PC-3 (cell line): ENCODE data around the gene PPIL4. TPM values are rescaled to one million over a fixed set of nuclear protein-coding genes. Genes with fewer than 3 reads are reported as not detected.

Experiments
- ATAC-seq: fragments of 200-7000 bp; cut with Tn5 transposase; 2 replicates; pipeline ENCODE4 v1.9.1; 2020; ENCODE audit warnings: mild to moderate bottlenecking, moderate library complexity
- BruUV-seq: library from RNA; stranded (reverse); fragments of 400-500 nt; replicated peaks from 2 replicates; lab custom pipeline; 2021; lab: Mats Ljungman, UMichigan
- CTCF ChIA-PET: fragments of 300-600 bp; sonication (Branson Sonifier 250); formaldehyde crosslinking; loops from one replicate; lab custom pipeline; 2022; ENCODE audit warnings: antibody characterized with exemption; lab: Charles Lee
- POLR2A ChIA-PET: fragments of 300-600 bp; sonication (Branson Sonifier 250); formaldehyde crosslinking; loops from one replicate; lab custom pipeline; 2022; ENCODE audit warnings: antibody characterized with exemption; ENCODE audit not compliant: unreplicated experiment; lab: Charles Lee
- DNase-seq: peaks from one replicate; pipeline ENCODE4 v3.0.0-alpha.2; 2015
- H2AFZ ChIP-seq: fragments of 300-600 bp; sonication (generic); 2 replicates; pipeline ENCODE4 v1.6.0; 2016; ENCODE audit warnings: antibody characterized with exemption, low read length
- H3F3A ChIP-seq: fragments of 300-600 bp; sonication (generic); one replicate; pipeline ENCODE4 v1.6.0; 2017; ENCODE audit warnings: antibody characterized with exemption, low read length, control low read depth, mild to moderate bottlenecking; ENCODE audit not compliant: unreplicated experiment
- H3K27ac ChIP-seq: fragments of 300-600 bp; sonication (generic); 2 replicates; pipeline ENCODE4 v1.5.1; 2016; ENCODE audit warnings: mild to moderate bottlenecking, low read length
- H3K27me3 ChIP-seq: fragments of 300-600 bp; sonication (generic); 2 replicates; pipeline ENCODE4 v1.6.1; 2016; ENCODE audit warnings: low read length, mixed read lengths
- H3K36me3 ChIP-seq: fragments of 300-600 bp; sonication (generic); 2 replicates; pipeline ENCODE4 v1.6.1; 2016; ENCODE audit warnings: low read depth, mixed run types, low read length, mixed read lengths
- H3K4me1 ChIP-seq: fragments of 300-600 bp; sonication (generic); 2 replicates; pipeline ENCODE4 v1.5.1; 2016; ENCODE audit warnings: low read length; ENCODE audit not compliant: insufficient read depth
- H3K4me2 ChIP-seq: fragments of 300-600 bp; sonication (generic); 2 replicates; pipeline ENCODE4 v1.6.0; 2016; ENCODE audit warnings: low read length
- H3K4me3 ChIP-seq: fragments of 300-600 bp; sonication (generic); 2 replicates; pipeline ENCODE4 v1.5.1; 2016; ENCODE audit warnings: mild to moderate bottlenecking, low read length, mixed read lengths
- H3K79me2 ChIP-seq: fragments of 300-600 bp; sonication (generic); 2 replicates; pipeline ENCODE4 v1.6.1; 2017; ENCODE audit warnings: low read length, mixed read lengths
- H3K9ac ChIP-seq: fragments of 300-600 bp; sonication (generic); 2 replicates; pipeline ENCODE4 v1.6.0; 2016; ENCODE audit warnings: mild to moderate bottlenecking, low read length
- H3K9me2 ChIP-seq: fragments of 300-600 bp; sonication (generic); replicated peaks from 2 replicates; pipeline ENCODE4 v1.6.1; 2016; ENCODE audit warnings: mixed run types, low read length, mixed read lengths
- H3K9me3 ChIP-seq: fragments of 300-600 bp; sonication (generic); 2 replicates; pipeline ENCODE4 v1.6.1; 2016; ENCODE audit warnings: low read length, mixed read lengths
- H4K20me1 ChIP-seq: fragments of 300-600 bp; sonication (generic); 2 replicates; pipeline ENCODE4 v1.6.1; 2016; ENCODE audit warnings: low read length, mixed read lengths
- CTCF ChIP-seq: fragments of 300-600 bp; sonication (generic); conservative IDR thresholded peaks from 2 replicates; pipeline ENCODE4 v1.5.1; 2017; ENCODE audit warnings: antibody characterized with exemption, low read depth, mild to moderate bottlenecking, low read length
- EZH2 ChIP-seq: fragments of 300-600 bp; sonication (generic); IDR thresholded peaks from one replicate; pipeline ENCODE4 v1.6.1; 2017; ENCODE audit warnings: antibody characterized with exemption, mild to moderate bottlenecking, low read length; ENCODE audit not compliant: unreplicated experiment
- EZH2phosphoT487 ChIP-seq: fragments of 300-600 bp; sonication (generic); IDR thresholded peaks from 2 replicates; pipeline ENCODE4 v1.6.1; 2018; ENCODE audit warnings: mild to moderate bottlenecking, antibody characterized with exemption, low read length, borderline replicate concordance
- intact Hi-C: fragments of 100-400 bp; cut with micrococcal nuclease; formaldehyde crosslinking; loops from 2 replicates; pipeline ENCODE4 v1.9.0; 2023
- total RNA-seq: library from RNA; depleted of rRNA; stranded (reverse); fragments of >200 nt; gene quantifications from 2 replicates; pipeline ENCODE4 v1.2.3, GENCODE V29; 2014

PPIL4 gene
- total RNA-seq, 1 experiment from 2014 or later, result 12.8 TPM

DNA sequence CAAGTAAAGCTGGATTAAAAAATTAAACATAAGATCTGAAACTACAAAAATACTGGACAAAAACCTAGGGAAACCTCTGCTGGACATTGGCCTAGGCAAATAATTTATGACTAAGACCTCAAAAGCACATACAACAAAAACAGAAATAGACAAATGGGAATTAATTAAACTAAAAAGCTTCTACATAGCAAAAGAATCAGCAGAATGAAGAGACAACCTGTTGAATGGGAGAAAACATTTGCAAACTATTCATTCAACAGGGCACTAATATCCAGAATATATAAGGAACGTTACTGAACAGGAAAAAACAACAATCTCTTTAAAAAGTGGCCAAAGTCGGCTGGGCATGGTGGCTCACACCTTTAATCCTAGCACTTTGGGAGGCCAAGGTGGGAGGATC is 13.5 kb upstream of the PPIL4 start:
- intact Hi-C loops, result no loop called here
- DNase-seq (no peak), ATAC-seq (no peak)
- Histone ChIP-seq H2AFZ (no peak overlapping the region), H3F3A (no peaks in the 10 kb centered on the region), H3K4me1 (peaks cover 12% of the 10 kb centered on the region), H3K9me2 (no peaks in the 10 kb centered on the region), H3K4me2 (no peak overlapping the region), H3K79me2 (no peaks in the 10 kb centered on the region), H3K27ac (no peak overlapping the region), H3K9me3 (no peaks in the 10 kb centered on the region), H3K9ac (no peak overlapping the region), H4K20me1 (no peaks in the 10 kb centered on the region), H3K27me3 (no peaks in the 10 kb centered on the region), H3K4me3 (no peak overlapping the region), H3K36me3 (no peaks in the 10 kb centered on the region)
- ChIA-PET POLR2A (no interaction called here), CTCF (no interaction called here)
- TF ChIP-seq EZH2phosphoT487, result no peak
- no peak for TF ChIP-seq EZH2
- TF ChIP-seq CTCF, result no peak
- BruUV-seq, result no TSS peak

DNA sequence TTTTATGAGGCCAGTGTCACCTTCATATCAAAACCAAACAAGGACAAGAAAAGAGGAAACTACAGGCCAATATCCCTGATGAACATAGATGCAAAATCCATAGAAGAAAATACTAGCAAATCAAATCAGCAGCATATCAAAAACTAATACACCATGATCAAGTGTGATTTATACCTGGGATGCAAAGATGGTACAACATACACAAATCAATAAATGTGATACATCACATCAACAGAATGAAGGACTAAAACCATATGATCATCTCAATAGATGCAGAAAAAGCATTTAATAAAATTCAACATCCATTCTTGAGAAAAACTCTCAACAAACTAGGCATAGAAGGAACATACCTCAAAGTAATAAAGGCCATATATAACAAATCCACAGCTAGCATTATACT is 12.2 kb upstream of the PPIL4 start:
- Histone ChIP-seq H3K4me3 (no peak overlapping the region), H3F3A (no peaks in the 10 kb centered on the region), H3K9me2 (no peaks in the 10 kb centered on the region), H3K4me2 (no peak overlapping the region), H3K79me2 (no peaks in the 10 kb centered on the region), H3K9ac (no peak overlapping the region), H2AFZ (no peak overlapping the region), H3K27ac (no peak overlapping the region), H3K36me3 (no peaks in the 10 kb centered on the region), H4K20me1 (no peaks in the 10 kb centered on the region), H3K9me3 (no peaks in the 10 kb centered on the region), H3K4me1 (no peaks in the 10 kb centered on the region), H3K27me3 (no peaks in the 10 kb centered on the region)
- ChIA-PET POLR2A (no interaction called here), CTCF (no interaction called here)
- intact Hi-C loops, result no loop called here
- DNase-seq (no peak), ATAC-seq (no peak)
- TF ChIP-seq EZH2phosphoT487 (no peak), CTCF (no peak), EZH2 (no peak)
- no TSS peak for BruUV-seq

- no peak overlapping the region for H3K27ac ChIP-seq
- ATAC-seq, result no peak
- intact Hi-C loops, result no loop called here
- POLR2A ChIA-PET, result no interaction called here
- no peaks in the 10 kb centered on the region for H3K27me3 ChIP-seq
- H3K36me3 ChIP-seq, result no peaks in the 10 kb centered on the region
- no peaks in the 10 kb centered on the region for H4K20me1 ChIP-seq
- H3K9me2 ChIP-seq, result no peaks in the 10 kb centered on the region
- DNase-seq, result no peak
- H3K9me3 ChIP-seq, result no peaks in the 10 kb centered on the region
- no peak overlapping the region for H3K9ac ChIP-seq
- H3K4me3 ChIP-seq, result no peak overlapping the region
- no peak overlapping the region for H3K4me2 ChIP-seq
- no peaks in the 10 kb centered on the region for H3K4me1 ChIP-seq
- TF ChIP-seq CTCF (no peak), EZH2phosphoT487 (no peak), EZH2 (no peak)
- CTCF ChIA-PET, result no interaction called here
- no peaks in the 10 kb centered on the region for H3K79me2 ChIP-seq
- no peaks in the 10 kb centered on the region for H3F3A ChIP-seq
- no peak overlapping the region for H2AFZ ChIP-seq
- no TSS peak for BruUV-seq
Observed at GRCh38 chr6:149551920-149552319, 6.1 kb upstream of the PPIL4 start.
